TTC549 (cell line): ENCODE data around the gene USP54.

Experiments used
- FAIRE-seq: peaks from 2 replicates; lab custom pipeline; 2012; peaks lifted over from hg19 to GRCh38; lab: Jason Lieb, UNC

The USP54 gene

GRCh38 chr10:73467206-73467605, 123.9 kb downstream of the USP54 start:
- no peak for FAIRE-seq

- FAIRE-seq: no peak
These were observed 125.0 kb downstream of the USP54 start for GRCh38 chr10:73465978-73466726.

GRCh38 chr10:73460897-73461296, 130.2 kb downstream of the USP54 start:
- no peak for FAIRE-seq

GRCh38 chr10:73459683-73460314, 131.3 kb downstream of the USP54 start:
- FAIRE-seq: no peak

- no peak for FAIRE-seq
These were observed 134.8 kb downstream of the USP54 start for GRCh38 chr10:73456187-73456890.

- FAIRE-seq: no peak
These were observed 142.0 kb downstream of the USP54 start for GRCh38 chr10:73449113-73449512.

GRCh38 chr10:73448384-73448783, 142.8 kb downstream of the USP54 start:
- FAIRE-seq: no peak
